Neural progenitor cell (in vitro differentiated cells): Measurements from ENCODE around the gene HNRNPLL.

Experiments used
- CTCF ChIP-seq: fragments of 200-600 bp; sonication (generic); IDR thresholded peaks from 2 replicates; pipeline ENCODE4 v1.5.1; 2017; ENCODE audit warnings: antibody characterized with exemption, mild to moderate bottlenecking
- EZH2phosphoT487 ChIP-seq: fragments of 200-600 bp; sonication (generic); IDR thresholded peaks from 2 replicates; pipeline ENCODE4 v1.6.1; 2017; ENCODE audit warnings: antibody characterized with exemption

- TF ChIP-seq CTCF (no peak), EZH2phosphoT487 (no peak)
These were observed 62.0 kb downstream of the HNRNPLL start for GRCh38 chr2:38540580-38541286.
